ENCODE results near the gene MTM1.

The MTM1 gene

GRCh38 chrX:150551963-150552362 lies 16.5 kb upstream of the MTM1 start:
- no peak for DNase-seq

GRCh38 chrX:150558424-150558823 lies 10.0 kb upstream of the MTM1 start:
- no peak for DNase-seq

- DNase-seq, result no peak
Measured at GRCh38 chrX:150564838-150565237, 3.6 kb upstream of the MTM1 start.

GRCh38 chrX:150565551-150565950 lies 2.9 kb upstream of the MTM1 start:
- DNase-seq, result no peak

GRCh38 chrX:150566734-150567182 lies 1.7 kb upstream of the MTM1 start:
- no peak for DNase-seq

- no peak for DNase-seq
Measured at GRCh38 chrX:150567645-150568319, 639 bp upstream of the MTM1 start.

- no peak for DNase-seq
Measured at GRCh38 chrX:150569155-150569477, 695 bp downstream of the MTM1 start.

GRCh38 chrX:150570512-150570911 lies 2.1 kb downstream of the MTM1 start:
- DNase-seq, result no peak

- no peak for DNase-seq
Measured at GRCh38 chrX:150572206-150572605, 3.8 kb downstream of the MTM1 start.

- no peak for DNase-seq
Measured at GRCh38 chrX:150573106-150573505, 4.7 kb downstream of the MTM1 start.

- no peak for DNase-seq
Measured at GRCh38 chrX:150573702-150574101, 5.3 kb downstream of the MTM1 start.

GRCh38 chrX:150574559-150575418 lies 6.4 kb downstream of the MTM1 start:
- DNase-seq, result no peak

GRCh38 chrX:150575419-150575814 lies 7.0 kb downstream of the MTM1 start:
- DNase-seq, result no peak

- DNase-seq, result no peak
Measured at GRCh38 chrX:150577174-150577573, 8.8 kb downstream of the MTM1 start.

GRCh38 chrX:150581093-150581775 lies 12.8 kb downstream of the MTM1 start:
- no peak for DNase-seq

GRCh38 chrX:150582338-150582948 lies 14.0 kb downstream of the MTM1 start:
- no peak for DNase-seq

- no peak for DNase-seq
Measured at GRCh38 chrX:150587585-150588503, 19.4 kb downstream of the MTM1 start.

- DNase-seq, result no peak
Measured at GRCh38 chrX:150594584-150594983, 26.2 kb downstream of the MTM1 start.

- no peak for DNase-seq
Measured at GRCh38 chrX:150599226-150599625, 30.8 kb downstream of the MTM1 start.

GRCh38 chrX:150602296-150602695 lies 33.9 kb downstream of the MTM1 start:
- no peak for DNase-seq

GRCh38 chrX:150602743-150603142 lies 34.3 kb downstream of the MTM1 start:
- no peak for DNase-seq

- DNase-seq, result no peak
Measured at GRCh38 chrX:150605603-150606002, 37.2 kb downstream of the MTM1 start.
